Calu3 (cell line): ENCODE data around the gene SNX8. TPM values are rescaled to one million over a fixed set of nuclear protein-coding genes. Genes with fewer than 3 reads are reported as not detected.
"Not testable (repeated sequence)": the region's sequence is repeated elsewhere in the genome, so short reads cannot be mapped to it uniquely, and the experiment has no call there.

Experiments used
- BruUV-seq: library from RNA; stranded (reverse); fragments of 400-500 nt; replicated peaks from 2 replicates; lab custom pipeline; 2021; lab: Mats Ljungman, UMichigan
- CTCF ChIA-PET: fragments of 300-600 bp; sonication (Branson Sonifier 250); formaldehyde crosslinking; loops from one replicate; lab custom pipeline; 2022; ENCODE audit warnings: antibody characterized with exemption; lab: Charles Lee
- DNase-seq: peaks from one replicate; pipeline ENCODE4 v3.0.0; 2022
- H3K27ac Mint-ChIP-seq: one replicate; pipeline ENCODE4 v1.8.0; 2022; ENCODE audit warnings: mixed read lengths; ENCODE audit not compliant: unreplicated experiment
- H3K27me3 Mint-ChIP-seq: one replicate; pipeline ENCODE4 v1.8.0; 2022; ENCODE audit warnings: mixed read lengths; ENCODE audit not compliant: unreplicated experiment
- H3K36me3 Mint-ChIP-seq: one replicate; pipeline ENCODE4 v1.8.0; 2022; ENCODE audit warnings: mild to moderate bottlenecking, moderate library complexity, mixed read lengths; ENCODE audit not compliant: insufficient read depth, unreplicated experiment
- H3K4me1 Mint-ChIP-seq: one replicate; pipeline ENCODE4 v1.8.0; 2022; ENCODE audit warnings: mild to moderate bottlenecking, low read depth, mixed read lengths; ENCODE audit not compliant: unreplicated experiment
- H3K4me3 Mint-ChIP-seq: one replicate; pipeline ENCODE4 v1.8.0; 2022; ENCODE audit warnings: mild to moderate bottlenecking, low read depth, moderate library complexity, mixed read lengths; ENCODE audit not compliant: unreplicated experiment
- H3K9me3 Mint-ChIP-seq: one replicate; pipeline ENCODE4 v1.8.0; 2022; ENCODE audit warnings: low read depth, mixed read lengths; ENCODE audit not compliant: unreplicated experiment
- intact Hi-C: fragments of 100-400 bp; cut with micrococcal nuclease; formaldehyde crosslinking; loops from one replicate; pipeline ENCODE4 v1.10.0; 2022; ENCODE audit not compliant: unreplicated experiment
- total RNA-seq: library from RNA; stranded (reverse); gene quantifications from 2 replicates; pipeline ENCODE4 v1.2.3, GENCODE V29; 2022
- TF ChIP-seq, protein P1 (sequence below): fragments of 200-600 bp; IDR thresholded peaks from one replicate; pipeline ENCODE4 v1.8.0; 2022; ENCODE audit warnings: antibody characterized with exemption; ENCODE audit not compliant: unreplicated experiment

The SNX8 gene
- total RNA-seq, 1 experiment from 2014 or later: 57.0 TPM

DNA sequence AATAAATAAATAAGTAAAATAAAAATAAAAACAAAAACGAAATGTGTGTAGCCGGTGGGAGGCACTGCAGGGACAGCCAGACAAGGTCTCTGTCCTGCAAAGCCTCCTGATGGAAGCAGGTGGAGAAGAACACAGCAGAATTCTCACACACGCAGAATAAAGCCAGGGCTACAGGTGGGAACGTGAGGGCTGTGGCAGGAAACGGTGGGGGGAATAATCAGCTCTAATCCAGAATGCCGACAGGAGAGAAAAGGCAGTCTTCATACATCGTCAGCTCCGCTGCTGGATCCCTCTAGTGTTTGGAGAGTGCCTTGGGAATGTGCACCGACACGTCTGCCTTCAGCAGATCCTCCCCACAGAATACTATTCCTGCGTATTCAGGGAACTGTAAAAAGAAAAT, 6.8 kb upstream of the SNX8 start:
- no peaks in the 10 kb centered on the region for H3K4me1 Mint-ChIP-seq
- CTCF ChIA-PET: interaction anchor here (0.7 kb wide), 1 partner anchor 265 kb away, joined by 7 read pairs; no protein-coding TSS in a partner anchor

DNA sequence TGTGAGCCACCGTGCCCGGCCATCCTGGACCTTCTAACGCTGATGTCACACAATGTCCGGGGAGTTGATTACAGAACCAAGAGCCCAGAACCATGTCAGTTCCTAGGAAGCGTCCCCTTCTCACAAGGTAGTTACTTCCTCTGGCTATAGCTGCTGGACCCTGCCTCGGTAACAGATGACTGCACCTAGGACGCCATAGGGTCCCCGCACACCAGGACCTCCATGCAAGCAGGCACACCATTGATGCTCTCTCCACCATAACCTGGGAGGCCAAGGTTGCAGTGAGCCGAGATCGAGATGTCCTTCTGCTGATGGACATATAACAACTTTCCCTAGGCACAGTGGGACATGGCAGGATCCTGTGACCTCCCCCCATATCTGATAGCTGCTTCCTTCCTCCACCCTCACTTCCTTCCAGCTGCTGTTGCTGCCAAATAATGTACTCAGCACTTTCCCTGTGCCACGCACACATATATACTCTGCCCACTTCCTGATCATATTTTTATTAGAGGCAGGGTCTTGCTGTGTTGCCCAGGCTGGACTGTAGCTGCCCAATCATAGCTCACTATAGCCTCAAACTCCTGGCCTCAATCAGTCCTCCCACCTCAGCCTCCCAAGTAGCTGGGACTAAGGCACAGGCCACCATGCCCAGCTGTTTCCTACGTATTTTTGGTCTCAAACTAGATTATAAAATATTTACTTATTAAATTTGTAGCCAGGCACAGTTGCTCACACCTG, 3.5 kb upstream of the SNX8 start:
- intact Hi-C loops: no loop called here
- H3K4me1 Mint-ChIP-seq: peaks cover 3% of the 10 kb centered on the region
- no peaks in the 10 kb centered on the region for H3K36me3 Mint-ChIP-seq
- DNase-seq: no peak
- no TSS peak for BruUV-seq
- no peak overlapping the region for H3K4me3 Mint-ChIP-seq
- TF ChIP-seq, protein P1, sequence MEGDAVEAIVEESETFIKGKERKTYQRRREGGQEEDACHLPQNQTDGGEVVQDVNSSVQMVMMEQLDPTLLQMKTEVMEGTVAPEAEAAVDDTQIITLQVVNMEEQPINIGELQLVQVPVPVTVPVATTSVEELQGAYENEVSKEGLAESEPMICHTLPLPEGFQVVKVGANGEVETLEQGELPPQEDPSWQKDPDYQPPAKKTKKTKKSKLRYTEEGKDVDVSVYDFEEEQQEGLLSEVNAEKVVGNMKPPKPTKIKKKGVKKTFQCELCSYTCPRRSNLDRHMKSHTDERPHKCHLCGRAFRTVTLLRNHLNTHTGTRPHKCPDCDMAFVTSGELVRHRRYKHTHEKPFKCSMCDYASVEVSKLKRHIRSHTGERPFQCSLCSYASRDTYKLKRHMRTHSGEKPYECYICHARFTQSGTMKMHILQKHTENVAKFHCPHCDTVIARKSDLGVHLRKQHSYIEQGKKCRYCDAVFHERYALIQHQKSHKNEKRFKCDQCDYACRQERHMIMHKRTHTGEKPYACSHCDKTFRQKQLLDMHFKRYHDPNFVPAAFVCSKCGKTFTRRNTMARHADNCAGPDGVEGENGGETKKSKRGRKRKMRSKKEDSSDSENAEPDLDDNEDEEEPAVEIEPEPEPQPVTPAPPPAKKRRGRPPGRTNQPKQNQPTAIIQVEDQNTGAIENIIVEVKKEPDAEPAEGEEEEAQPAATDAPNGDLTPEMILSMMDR: no peak
- CTCF ChIA-PET: interaction anchor here (0.6 to 1.6 kb wide), 3 partner anchors 9 to 82 kb away, joined by 3 read pairs; no protein-coding TSS in a partner anchor
- H3K27me3 Mint-ChIP-seq: no peaks in the 10 kb centered on the region
- H3K9me3 Mint-ChIP-seq: no peaks in the 10 kb centered on the region
- no peak overlapping the region for H3K27ac Mint-ChIP-seq

More for the DNA sequence above, 6.8 kb upstream of the SNX8 start:
- TF ChIP-seq, protein P1: no peak
- Mint-ChIP-seq H3K27me3 (no peaks in the 10 kb centered on the region), H3K4me3 (no peak overlapping the region), H3K36me3 (no peaks in the 10 kb centered on the region), H3K27ac (no peak overlapping the region), H3K9me3 (no peaks in the 10 kb centered on the region)
- intact Hi-C loops: no loop called here
- DNase-seq: no peak
- no TSS peak for BruUV-seq

DNA sequence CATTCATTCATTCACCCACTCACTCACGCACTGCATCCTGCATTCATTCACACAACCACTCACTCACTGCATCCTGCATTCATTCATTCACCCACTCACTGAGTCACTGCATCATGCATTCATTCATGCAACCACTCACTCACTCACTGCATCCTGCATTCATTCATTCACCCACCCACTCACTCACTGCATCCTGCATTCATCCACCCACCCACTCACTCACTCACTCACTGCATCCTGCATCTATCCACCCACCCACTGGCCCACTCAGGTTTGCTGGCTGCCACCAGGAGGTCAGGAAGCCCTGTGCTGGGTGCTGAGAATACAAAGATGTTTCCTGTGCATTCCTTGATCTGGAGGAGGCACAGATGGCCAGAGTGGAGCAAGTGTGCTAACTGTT, 2.3 kb upstream of the SNX8 start:
- H3K27me3 Mint-ChIP-seq: no peaks in the 10 kb centered on the region
- H3K27ac Mint-ChIP-seq: no peak overlapping the region
- no TSS peak for BruUV-seq
- H3K36me3 Mint-ChIP-seq: no peaks in the 10 kb centered on the region
- DNase-seq: no peak
- TF ChIP-seq, protein P1: no peak
- intact Hi-C loops: no loop called here
- peaks cover 10% of the 10 kb centered on the region for H3K4me1 Mint-ChIP-seq
- H3K4me3 Mint-ChIP-seq: no peak overlapping the region
- no peaks in the 10 kb centered on the region for H3K9me3 Mint-ChIP-seq
- CTCF ChIA-PET: interaction anchor here (0.6 kb wide), 1 partner anchor 83 kb away, joined by 3 read pairs; no protein-coding TSS in a partner anchor

DNA sequence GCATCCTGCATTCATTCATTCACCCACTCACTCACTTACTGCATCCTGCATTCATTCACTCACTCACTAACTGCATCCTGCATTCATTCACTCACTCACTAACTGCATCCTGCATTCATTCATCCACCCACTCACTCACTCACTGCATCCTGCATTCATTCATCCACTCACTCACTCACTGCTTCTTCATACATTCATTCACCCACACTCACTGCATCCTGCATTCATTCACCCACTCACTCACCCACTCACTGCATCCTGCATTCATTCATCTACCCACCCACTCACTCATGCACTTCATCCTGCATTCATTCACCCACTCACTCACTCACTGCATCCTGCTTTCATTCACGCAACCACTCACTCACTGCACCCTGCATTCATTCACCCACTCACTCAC, 1.5 kb upstream of the SNX8 start:
- Mint-ChIP-seq H3K27me3 (no peaks in the 10 kb centered on the region), H3K9me3 (no peaks in the 10 kb centered on the region), H3K36me3 (no peaks in the 10 kb centered on the region), H3K27ac (no peak overlapping the region), H3K4me1 (peaks cover 10% of the 10 kb centered on the region), H3K4me3 (no peak overlapping the region)
- BruUV-seq: no TSS peak
- TF ChIP-seq, protein P1: no peak
- CTCF ChIA-PET: no interaction called here
- DNase-seq: no peak
- intact Hi-C loops: no loop called here

DNA sequence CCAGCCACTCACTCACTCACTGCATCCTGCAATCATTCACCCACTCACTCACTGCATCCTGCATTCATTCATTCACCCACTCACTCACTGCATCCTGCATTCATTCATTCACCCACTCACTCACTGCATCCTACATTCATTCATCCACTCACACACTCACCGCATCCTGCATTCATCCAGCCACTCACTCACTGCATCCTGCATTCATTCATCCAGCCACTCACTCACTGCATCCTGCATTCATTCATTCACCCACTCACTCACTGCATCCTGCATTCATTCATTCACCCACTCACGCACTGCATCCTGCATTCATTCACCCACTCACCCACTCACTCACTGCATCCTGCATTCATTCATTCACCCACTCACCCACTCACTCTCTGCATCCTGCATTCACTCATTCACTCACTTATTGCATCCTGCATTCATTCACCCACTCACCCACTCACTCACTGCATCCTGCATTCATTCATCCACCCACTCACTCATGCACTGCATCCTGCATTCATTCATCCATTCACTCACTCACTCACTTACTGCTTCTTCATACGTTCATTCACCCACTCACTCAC, 802 bp upstream of the SNX8 start:
- CTCF ChIA-PET, H3K27me3 Mint-ChIP-seq, H3K4me1 Mint-ChIP-seq, H3K4me3 Mint-ChIP-seq, BruUV-seq, DNase-seq, intact Hi-C loops, H3K27ac Mint-ChIP-seq, H3K9me3 Mint-ChIP-seq, H3K36me3 Mint-ChIP-seq: not testable (repeated sequence)
